HL-60/S4 (cell line): Measurements from ENCODE around the gene ZNF487.
"Not testable (repeated sequence)": the region's sequence is repeated elsewhere in the genome, so short reads cannot be mapped to it uniquely, and the experiment has no call there.

Experiments used
- in situ Hi-C: fragments of 300-500 bp; cut with MboI; formaldehyde crosslinking; loops from 2 replicates; pipeline ENCODE4 v1.14.3; 2022; ENCODE audit warnings: low sequenced_read_pairs

Gene ZNF487

GRCh38 chr10:43427166-43427825 is 9.6 kb upstream of the ZNF487 start:
- in situ Hi-C loops: no loop called here

DNA sequence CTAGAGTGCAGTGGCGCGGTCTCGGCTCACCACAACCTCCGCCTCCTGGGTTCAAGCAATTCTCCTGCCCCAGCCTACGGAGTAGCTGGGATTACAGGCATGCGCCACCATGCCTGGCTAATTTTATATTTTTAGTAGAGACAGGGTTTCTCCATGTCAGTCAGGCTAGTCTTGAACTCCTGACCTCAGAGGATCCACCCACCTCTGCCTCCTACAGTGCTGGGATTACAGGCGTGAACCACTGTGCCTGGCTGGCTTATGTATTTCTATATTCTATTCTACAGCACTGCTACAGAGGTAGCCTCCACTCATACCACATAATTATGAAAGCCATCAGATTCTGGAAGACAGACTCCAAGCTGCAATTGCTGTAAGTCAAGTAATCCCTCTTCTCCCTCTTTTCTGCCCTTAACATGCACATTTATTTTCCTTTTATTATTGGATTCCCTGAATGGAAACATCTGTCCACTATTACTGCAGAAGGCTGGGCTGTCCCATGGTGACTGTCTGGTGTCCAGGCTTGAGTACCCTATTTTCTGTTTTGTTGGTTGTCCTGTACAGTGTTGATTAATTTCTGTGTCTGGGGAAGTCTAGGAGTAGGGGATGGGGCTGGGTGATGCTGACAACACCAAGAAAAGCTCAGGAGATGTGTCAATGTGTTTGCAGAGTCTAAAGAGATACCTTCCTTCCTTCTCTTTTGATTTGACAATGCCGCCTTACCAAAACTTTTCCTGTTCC is 5.8 kb upstream of the ZNF487 start:
- in situ Hi-C loops: no loop called here

GRCh38 chr10:43437141-43437870 is 395 bp downstream of the ZNF487 start:
- in situ Hi-C loops: no loop called here

GRCh38 chr10:43440463-43441134 is 3.7 kb downstream of the ZNF487 start:
- in situ Hi-C loops: no loop called here

DNA sequence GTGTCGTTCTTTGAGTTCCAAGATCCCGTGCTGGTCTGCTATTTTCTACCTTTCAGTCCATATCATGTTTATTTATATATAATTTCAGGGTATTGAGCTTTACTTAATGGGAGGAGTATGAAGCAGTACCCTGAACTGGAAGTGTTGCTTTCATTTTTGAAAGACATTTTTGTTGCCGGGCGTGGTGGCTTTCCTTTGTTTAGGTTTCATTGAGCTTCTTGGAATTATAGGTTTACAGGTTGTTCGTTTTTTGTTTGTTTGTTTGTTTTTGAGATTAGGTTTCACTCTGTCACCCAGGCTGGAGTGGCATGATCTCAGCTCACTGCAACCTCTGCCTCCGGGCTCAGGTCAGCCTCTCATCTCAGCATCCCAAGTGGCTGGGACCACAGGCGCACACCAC is 7.4 kb downstream of the ZNF487 start:
- in situ Hi-C loops: no loop called here

DNA sequence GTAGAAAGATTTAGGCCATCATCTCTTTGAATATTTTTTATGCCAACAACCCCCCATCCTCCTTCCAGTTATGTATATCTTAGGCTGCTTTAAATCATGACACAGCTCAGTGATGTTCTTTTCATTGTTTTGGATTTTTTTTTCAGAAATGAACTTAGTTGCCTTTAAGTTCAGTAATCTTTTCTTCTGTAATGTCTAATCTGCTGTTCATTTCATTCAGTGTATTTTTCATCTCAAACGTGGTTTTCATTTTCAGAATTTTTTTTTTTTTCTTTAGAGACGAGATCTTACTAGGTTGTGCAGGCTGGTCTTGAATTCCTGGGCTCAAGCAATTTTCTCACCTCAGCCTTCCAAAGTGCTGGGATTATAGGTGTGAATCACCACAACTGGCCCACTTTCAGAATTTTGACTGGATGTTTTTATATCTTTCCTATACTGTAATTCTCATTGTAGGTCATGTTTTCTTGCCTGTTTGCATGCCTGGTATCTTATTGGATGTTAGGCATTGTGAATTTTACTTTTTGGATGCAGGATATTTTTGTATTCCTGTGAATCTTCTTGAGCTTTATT is 8.1 kb downstream of the ZNF487 start:
- in situ Hi-C loops: no loop called here

DNA sequence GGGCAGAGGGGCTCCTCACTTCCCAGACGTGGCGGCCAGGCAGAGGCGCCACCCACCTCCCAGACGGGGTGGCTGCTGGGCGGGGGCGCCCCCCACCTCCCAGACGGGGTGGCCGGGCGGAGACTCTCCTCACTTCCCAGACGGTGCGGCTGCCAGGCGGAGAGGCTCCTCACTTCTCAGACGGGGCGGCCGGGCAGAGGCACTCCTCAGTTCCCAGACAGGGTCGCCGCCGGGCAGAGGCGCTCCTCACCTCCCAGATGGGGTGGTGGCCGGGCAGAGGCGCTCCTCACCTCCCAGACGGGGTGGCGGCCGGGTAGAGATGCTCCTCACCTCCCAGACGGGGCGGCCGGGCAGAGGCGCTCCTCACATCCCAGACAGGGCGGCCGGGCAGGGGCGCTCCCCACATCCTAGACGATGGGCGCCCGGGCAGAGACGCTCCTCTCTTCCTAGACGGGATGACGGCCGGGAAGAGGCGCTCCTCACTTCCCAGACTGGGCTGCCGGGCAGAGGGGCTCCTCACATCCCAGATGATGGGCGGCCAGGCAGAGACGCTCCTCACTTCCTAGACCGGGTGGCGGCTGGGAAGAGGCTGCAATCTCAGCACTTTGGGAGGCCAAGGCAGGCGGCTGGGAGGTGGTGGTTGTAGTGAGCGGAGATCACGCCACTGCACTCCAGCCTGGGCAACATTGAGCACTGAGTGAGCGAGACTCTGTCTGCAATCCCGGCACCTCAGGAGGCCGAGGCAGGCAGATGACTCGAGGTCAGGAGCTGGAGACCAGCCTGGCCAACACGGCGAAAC is 9.5 kb downstream of the ZNF487 start:
- in situ Hi-C loops: not testable (repeated sequence)

DNA sequence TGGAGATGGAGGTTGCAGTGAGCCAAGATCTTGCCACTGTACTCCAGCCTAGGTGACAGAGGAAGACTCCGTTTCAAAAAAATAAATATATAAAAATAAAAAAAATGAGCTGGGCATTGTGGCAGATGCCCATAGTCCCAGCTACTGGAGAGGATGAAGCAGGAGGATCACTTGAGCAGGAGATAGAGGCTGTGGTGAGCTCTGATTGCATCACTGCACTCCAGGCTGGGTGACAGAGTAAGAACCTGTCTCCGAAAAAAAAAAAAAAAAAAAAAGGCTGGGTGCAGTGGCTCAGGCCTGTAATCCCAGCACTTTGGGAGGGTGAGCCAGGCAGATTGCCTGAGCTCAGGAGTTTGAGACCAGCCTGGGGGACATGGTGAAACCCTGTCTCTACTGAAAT is 11.8 kb downstream of the ZNF487 start:
- in situ Hi-C loops: no loop called here

GRCh38 chr10:43452356-43452914 is 15.5 kb downstream of the ZNF487 start:
- in situ Hi-C loops: no loop called here

DNA sequence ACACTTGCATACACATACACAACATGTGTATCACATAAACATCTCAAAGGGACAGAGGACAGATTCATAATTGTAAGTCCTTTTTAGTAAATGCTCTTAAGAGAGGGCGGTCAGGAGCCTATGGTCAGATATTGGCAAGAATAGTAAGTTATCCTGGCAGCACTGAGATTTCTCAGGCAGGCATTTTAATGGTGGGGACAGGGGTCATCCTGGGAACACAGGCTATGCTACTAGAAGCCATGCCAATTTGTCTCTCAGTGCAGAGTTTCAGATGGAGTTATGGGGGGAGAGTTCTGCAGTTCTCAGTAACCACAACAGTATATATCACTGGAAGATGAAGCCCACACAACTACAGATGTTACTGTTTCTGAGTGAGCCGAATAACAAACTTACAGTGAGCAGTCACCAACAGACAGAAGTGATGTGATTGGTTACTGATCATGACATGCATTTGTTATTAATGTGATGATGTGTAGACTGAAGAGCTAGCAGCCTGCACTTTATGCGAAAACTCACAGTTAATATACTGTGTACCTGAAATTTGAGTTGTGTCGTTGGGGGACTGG is 16.4 kb downstream of the ZNF487 start:
- in situ Hi-C loops: no loop called here

DNA sequence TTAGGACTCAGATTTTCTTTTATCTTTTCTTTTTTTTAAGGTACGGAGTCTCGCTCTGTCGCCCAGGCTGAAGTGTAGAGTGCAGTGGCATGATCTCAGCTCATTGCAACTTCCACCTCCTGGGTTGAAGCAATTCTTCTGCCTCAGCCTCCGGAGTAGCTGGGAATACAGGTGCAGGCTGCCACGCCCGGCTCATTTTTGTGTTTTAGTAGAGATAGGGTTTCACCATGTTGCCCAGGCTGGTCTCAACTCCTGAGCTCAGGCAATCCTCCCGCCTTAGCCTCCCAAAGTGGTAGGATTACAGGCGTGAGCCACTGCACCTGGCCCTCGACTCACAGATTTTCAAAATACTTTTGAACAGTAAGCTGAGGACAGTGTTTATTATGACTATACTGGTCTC is 17.1 kb downstream of the ZNF487 start:
- in situ Hi-C loops: not testable (repeated sequence)

GRCh38 chr10:43456561-43456960 is 19.6 kb downstream of the ZNF487 start:
- in situ Hi-C loops: not testable (repeated sequence)

GRCh38 chr10:43458227-43458626 is 21.3 kb downstream of the ZNF487 start:
- in situ Hi-C loops: no loop called here

DNA sequence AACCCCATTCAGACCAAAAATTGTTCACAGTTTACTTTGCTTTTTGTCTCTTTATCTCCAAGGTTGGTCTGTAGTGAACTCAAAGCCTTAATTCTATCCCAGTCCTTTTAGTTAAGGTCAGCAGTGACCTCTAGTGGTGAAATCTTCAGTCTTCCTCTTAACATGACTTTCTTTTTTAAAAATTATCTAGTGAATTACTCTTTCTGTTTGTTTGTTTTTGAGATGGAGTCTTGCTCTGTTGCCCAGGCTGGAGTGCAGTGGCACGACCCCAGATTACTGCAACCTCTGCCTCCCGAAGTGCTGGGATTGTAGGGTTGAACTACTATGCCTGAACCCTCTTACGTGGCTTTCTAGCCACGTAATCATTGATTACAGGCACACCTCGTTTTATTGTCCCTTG is 25.0 kb downstream of the ZNF487 start:
- in situ Hi-C loops: no loop called here

GRCh38 chr10:43465086-43465735 is 28.3 kb downstream of the ZNF487 start:
- in situ Hi-C loops: not testable (repeated sequence)

DNA sequence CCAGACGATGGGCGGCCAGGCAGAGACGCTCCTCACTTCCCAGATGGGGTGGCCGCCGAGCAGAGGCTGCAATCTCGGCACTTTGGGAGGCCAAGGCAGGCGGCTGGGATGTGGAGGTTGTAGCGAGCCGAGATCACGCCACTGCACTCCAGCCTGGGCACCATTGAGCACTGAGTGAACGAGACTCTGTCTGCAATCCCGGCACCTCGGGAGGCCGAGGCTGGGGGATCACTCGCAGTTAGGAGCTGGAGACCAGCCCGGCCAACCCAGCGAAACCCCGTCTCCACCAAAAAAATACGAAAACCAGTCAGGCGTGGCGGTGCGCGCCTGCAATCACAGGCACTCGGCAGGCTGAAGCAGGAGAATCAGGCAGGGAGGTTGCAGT is 28.8 kb downstream of the ZNF487 start:
- in situ Hi-C loops: not testable (repeated sequence)

DNA sequence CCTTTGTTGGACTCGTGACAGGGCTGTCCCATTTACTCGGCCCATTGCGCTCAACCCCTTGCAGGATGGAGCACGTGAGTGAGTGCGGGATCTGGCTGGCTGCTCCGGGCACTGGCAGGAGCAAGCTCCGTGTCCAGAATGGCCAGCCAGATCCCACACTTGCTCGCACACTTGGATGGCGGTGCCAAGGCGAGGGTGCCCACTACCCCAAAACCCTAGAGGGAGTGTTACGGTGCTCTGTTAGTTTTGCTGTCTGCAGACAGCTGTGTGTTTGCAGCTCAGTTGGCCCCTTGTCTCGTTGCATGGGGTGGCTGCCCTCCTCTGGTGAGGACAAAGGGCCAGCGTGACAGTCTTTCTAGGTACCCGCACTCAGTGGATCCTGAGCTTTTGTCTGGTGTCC is 34.2 kb downstream of the ZNF487 start:
- in situ Hi-C loops: no loop called here

- in situ Hi-C loops: no loop called here
These were observed 35.2 kb downstream of the ZNF487 start for GRCh38 chr10:43471935-43472720.
